Aorta (tissue), 5 donors: ENCODE measurements around the gene NUBPL. TPM values are rescaled to one million over a fixed set of nuclear protein-coding genes. Genes with fewer than 3 reads are reported as not detected.
"Not testable (repeated sequence)": the region's sequence is repeated elsewhere in the genome, so short reads cannot be mapped to it uniquely, and the experiment has no call there.

Experiments used
- ATAC-seq: fragments of 200-7000 bp; cut with Tn5 transposase; one replicate; pipeline ENCODE4 v1.9.1; 2022; ENCODE audit warnings: moderate library complexity; ENCODE audit not compliant: low FRiP score
- DNase-seq, 2 donors: peaks; one replicate each; pipeline ENCODE4 v3.0.0-alpha.2; 2020
- H3K27ac ChIP-seq, 2 donors: one replicate each; pipeline ENCODE4 v1.5.1; 2013; ENCODE audit warnings: low read length in 2 of 2, mild to moderate bottlenecking in 2 of 2, moderate library complexity in 2 of 2, control low read depth in 1 of 2, inconsistent platforms in 1 of 2, low read depth in 1 of 2
- H3K27me3 ChIP-seq, 2 donors: one replicate each; pipeline ENCODE4 v1.6.1; 2013; ENCODE audit warnings: control low read depth in 1 of 2, low read length in 1 of 2, mild to moderate bottlenecking in 1 of 2, moderate library complexity in 1 of 2; ENCODE audit not compliant: insufficient read depth in 2 of 2, control insufficient read depth in 1 of 2
- H3K36me3 ChIP-seq, 2 donors: one replicate each; pipeline ENCODE4 v1.6.1; 2013; ENCODE audit warnings: control low read depth in 1 of 2, low read length in 1 of 2, mild to moderate bottlenecking in 1 of 2; ENCODE audit not compliant: insufficient read depth in 2 of 2, control insufficient read depth in 1 of 2
- H3K4me1 ChIP-seq, 2 donors: one replicate each; pipeline ENCODE4 v1.6.1; 2013; ENCODE audit warnings: low read length in 2 of 2, control low read depth in 1 of 2, mild to moderate bottlenecking in 1 of 2, moderate library complexity in 1 of 2; ENCODE audit not compliant: insufficient read depth in 2 of 2, control insufficient read depth in 1 of 2
- H3K4me3 ChIP-seq, 2 donors: one replicate each; pipeline ENCODE4 v1.5.1; 2013; ENCODE audit warnings: low read length in 2 of 2, control low read depth in 1 of 2, mild to moderate bottlenecking in 1 of 2
- H3K9me3 ChIP-seq: one replicate; pipeline ENCODE4 v1.6.1; 2013; ENCODE audit warnings: mild to moderate bottlenecking, low read length; ENCODE audit not compliant: control insufficient read depth
- WGBS, 2 donors: extraction: QIAGEN DNeasy Blood & Tissue Kit; methylation state at CpG; one replicate each; pipeline ENCODE4 v1.1.7; 2013; 5-methylcytosine and 5-hydroxymethylcytosine counted together
- intact Hi-C, 2 donors: fragments of 100-400 bp; cut with DNase I; formaldehyde crosslinking; loops; one replicate each; pipeline versions ENCODE4 v1.14.2 to v1.15.0; 2022
- polyA plus RNA-seq, 2 donors: library from polyadenylated mRNA; stranded (reverse); fragments of 200-250 nt; gene quantifications; one replicate each; pipeline ENCODE4 v1.2.3, GENCODE V29; 2013
- total RNA-seq, 2 donors: library from RNA; stranded (reverse); fragmentation: NEBNext Ultra II Directional; extraction: Animal tissue kit (Norgen Biotek cat#: 25700); gene quantifications; one replicate each; pipeline ENCODE4 v1.2.1, GENCODE V29; 2021
- donor health status: healthy with polysubstance abuse.
- donor health status: Bipolar disorder and iron deficiency.
- donor health status: DM: no; HTN: no; CAD: no.
- donor health status: DM: no; HTN: no; CAD: no.
- donor health status: DM: yes; HTN: yes; CAD: no.

NUBPL gene
- total and polyA plus RNA-seq, 4 donors, result 6.6 to 15.9 (median 9.5) TPM

- no peak overlapping the region for H3K27ac ChIP-seq
- H3K27me3 ChIP-seq, result no peaks in the 10 kb centered on the region
- ATAC-seq (no peak), DNase-seq (no peak)
- H3K4me1 ChIP-seq, result peaks cover 0 to 4% of the 10 kb centered on the region in 2 donors
- 20 to 37% methylated on average over 3 of the region's 3 CpGs for WGBS, 2 donors
- no peaks in the 10 kb centered on the region for H3K9me3 ChIP-seq
- intact Hi-C loops, result no loop called here
- no peak overlapping the region for H3K4me3 ChIP-seq
- H3K36me3 ChIP-seq, result no peaks in the 10 kb centered on the region
Observed at GRCh38 chr14:31582836-31583452, 21.7 kb downstream of the NUBPL start.

GRCh38 chr14:31590206-31590605, 29.0 kb downstream of the NUBPL start:
- Histone ChIP-seq H3K9me3 (no peaks in the 10 kb centered on the region), H3K4me3 (no peak overlapping the region), H3K4me1 (no peaks in the 10 kb centered on the region), H3K27ac (no peak overlapping the region), H3K27me3 (no peaks in the 10 kb centered on the region), H3K36me3 (no peaks in the 10 kb centered on the region)
- WGBS, 2 donors, result 86 to 89% methylated on average over 2 of the region's 2 CpGs
- DNase-seq (no peak), ATAC-seq (no peak)
- intact Hi-C loops, result no loop called here

DNA sequence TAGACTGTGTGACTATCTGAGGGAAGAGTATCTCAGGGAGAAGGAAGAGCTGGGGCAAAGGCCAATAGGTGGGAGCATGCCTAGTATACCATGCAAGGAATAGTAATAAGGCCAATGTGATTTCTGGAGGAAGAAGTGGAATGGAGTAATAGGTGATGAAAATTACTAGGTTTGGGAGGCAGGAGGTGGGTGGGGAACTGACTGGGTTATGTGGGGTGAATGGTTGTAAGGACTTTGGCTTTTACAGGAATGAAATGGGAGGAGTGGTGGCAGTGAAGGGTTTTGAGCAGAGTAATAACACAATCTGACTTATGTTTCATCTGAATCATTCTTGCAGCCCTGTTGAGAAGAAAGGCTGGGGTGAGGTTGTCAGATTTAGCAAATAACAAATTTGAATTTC, 30.9 kb downstream of the NUBPL start:
- H3K4me1 ChIP-seq, result no peaks in the 10 kb centered on the region
- H3K36me3 ChIP-seq, result no peaks in the 10 kb centered on the region
- no peaks in the 10 kb centered on the region for H3K27me3 ChIP-seq
- H3K27ac ChIP-seq, result no peak overlapping the region
- H3K4me3 ChIP-seq, result no peak overlapping the region
- intact Hi-C loops, result no loop called here
- no peak for DNase-seq
- no peak for ATAC-seq
- no peaks in the 10 kb centered on the region for H3K9me3 ChIP-seq

GRCh38 chr14:31592631-31593030, 31.4 kb downstream of the NUBPL start:
- ATAC-seq, result no peak
- intact Hi-C loops, result no loop called here
- Histone ChIP-seq H3K27ac (no peak overlapping the region), H3K36me3 (no peaks in the 10 kb centered on the region), H3K4me3 (no peak overlapping the region), H3K4me1 (no peaks in the 10 kb centered on the region), H3K27me3 (no peaks in the 10 kb centered on the region), H3K9me3 (no peaks in the 10 kb centered on the region)
- WGBS, 2 donors, result 94 to 95% methylated on average over 2 of the region's 2 CpGs
- DNase-seq, result no peak

DNA sequence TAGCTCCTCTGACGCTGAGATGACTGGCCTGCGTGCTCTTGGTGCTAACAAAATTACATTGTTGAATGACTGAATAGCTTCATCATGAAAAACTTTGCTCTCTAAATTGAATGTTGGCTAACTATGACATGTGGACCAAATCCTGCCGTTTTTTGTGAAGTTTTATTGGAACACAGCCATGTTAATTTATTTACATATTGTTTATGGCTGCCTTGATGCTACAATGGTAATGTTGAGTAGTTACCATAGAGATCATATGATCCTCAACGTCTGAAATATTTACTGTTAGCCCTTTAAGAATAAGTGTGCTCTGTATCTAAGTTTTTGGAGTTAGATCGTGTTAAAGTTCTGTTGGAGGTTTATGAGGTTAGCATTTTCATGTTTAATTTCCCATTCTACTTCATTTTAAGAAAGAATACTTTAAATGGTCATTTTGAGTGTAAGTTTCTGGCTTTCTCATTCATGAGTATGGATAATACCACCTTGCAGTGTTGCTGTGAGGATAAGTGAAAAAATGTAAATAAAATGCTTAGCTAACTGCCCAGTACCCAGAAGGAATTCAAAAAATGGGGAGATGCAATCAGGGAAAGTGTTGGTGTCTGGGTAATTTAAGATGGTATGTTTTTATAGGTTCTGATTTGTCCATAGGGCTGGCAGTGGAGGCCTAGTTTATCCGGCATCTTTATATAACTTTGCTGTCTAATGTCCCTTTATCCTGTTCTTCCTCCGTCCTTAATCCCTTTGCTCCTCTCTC, 35.3 kb downstream of the NUBPL start:
- no peak overlapping the region for H3K4me3 ChIP-seq
- peaks cover 0 to 3% of the 10 kb centered on the region in 2 donors for H3K36me3 ChIP-seq
- no peaks in the 10 kb centered on the region for H3K9me3 ChIP-seq
- H3K27me3 ChIP-seq, result no peaks in the 10 kb centered on the region
- DNase-seq, result no peak
- ATAC-seq, result no peak
- H3K4me1 ChIP-seq, result no peaks in the 10 kb centered on the region
- H3K27ac ChIP-seq, result no peak overlapping the region
- WGBS, 2 donors, result 52 to 62% methylated on average over 7 of the region's 7 CpGs
- intact Hi-C loops, result no loop called here

GRCh38 chr14:31605702-31606101, 44.5 kb downstream of the NUBPL start:
- WGBS, 2 donors, result 93 to 94% methylated on average over 2 of the region's 2 CpGs
- DNase-seq (no peak), ATAC-seq (no peak)
- intact Hi-C loops, result no loop called here
- peaks cover 1% of the 10 kb centered on the region for H3K9me3 ChIP-seq
- no peak overlapping the region for H3K27ac ChIP-seq
- no peaks in the 10 kb centered on the region for H3K36me3 ChIP-seq
- H3K4me3 ChIP-seq, result no peak overlapping the region
- H3K4me1 ChIP-seq, result no peaks in the 10 kb centered on the region
- H3K27me3 ChIP-seq, result no peaks in the 10 kb centered on the region

DNA sequence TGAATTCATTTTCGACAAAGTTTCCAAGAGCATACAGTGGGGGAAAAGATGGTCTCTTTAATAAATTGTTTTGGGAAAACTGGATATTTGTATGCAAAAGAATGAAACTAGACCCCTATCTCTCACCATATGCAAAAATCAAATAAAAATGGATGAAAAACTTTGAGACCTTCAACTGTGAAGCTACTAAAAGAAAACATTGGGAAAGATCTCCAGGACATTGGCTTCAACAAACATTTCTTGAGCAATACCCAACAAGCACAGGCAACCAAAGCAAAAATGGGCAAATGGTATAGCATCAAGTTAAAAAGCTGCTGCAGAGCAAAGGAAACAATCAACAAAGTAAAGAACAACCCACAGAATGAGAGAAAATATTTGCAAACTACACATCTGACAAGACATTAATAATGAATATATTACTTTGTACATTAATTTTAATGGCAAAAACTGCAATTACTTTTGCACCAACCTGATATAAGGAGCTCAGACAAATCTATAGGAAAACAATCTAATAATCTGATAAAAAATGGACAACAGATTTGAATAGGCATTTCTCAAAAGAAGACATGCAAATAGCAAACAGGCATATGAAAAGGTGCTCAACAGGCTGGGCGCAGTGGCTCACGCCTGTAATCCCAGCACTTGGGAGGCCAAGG, 50.7 kb downstream of the NUBPL start:
- WGBS, 2 donors, result 98 to 100% methylated on average over 3 of the region's 3 CpGs

GRCh38 chr14:31613188-31613587, 52.0 kb downstream of the NUBPL start:
- no peaks in the 10 kb centered on the region for H3K27me3 ChIP-seq
- no peaks in the 10 kb centered on the region for H3K36me3 ChIP-seq
- no peak overlapping the region for H3K4me3 ChIP-seq
- ATAC-seq (no peak), DNase-seq (no peak)
- H3K9me3 ChIP-seq, result no peaks in the 10 kb centered on the region
- no peak overlapping the region for H3K27ac ChIP-seq
- 97 to 99% methylated on average over 5 of the region's 5 CpGs for WGBS, 2 donors
- intact Hi-C loops, result no loop called here
- no peaks in the 10 kb centered on the region for H3K4me1 ChIP-seq

More for the DNA sequence above, 50.7 kb downstream of the NUBPL start:
- DNase-seq (no peak), ATAC-seq (no peak)
- H3K36me3 ChIP-seq, result no peaks in the 10 kb centered on the region
- intact Hi-C loops, result no loop called here
- H3K27ac ChIP-seq, result no peak overlapping the region
- H3K9me3 ChIP-seq, result no peaks in the 10 kb centered on the region
- H3K4me1 ChIP-seq, result no peaks in the 10 kb centered on the region
- H3K4me3 ChIP-seq, result no peak overlapping the region
- no peaks in the 10 kb centered on the region for H3K27me3 ChIP-seq

GRCh38 chr14:31618884-31619283, 57.7 kb downstream of the NUBPL start:
- intact Hi-C loops, result not testable (repeated sequence)

More at GRCh38 chr14:31618884-31619283, 57.7 kb downstream of the NUBPL start:
- H3K9me3 ChIP-seq, H3K4me1 ChIP-seq, ATAC-seq, H3K27ac ChIP-seq, H3K36me3 ChIP-seq, H3K27me3 ChIP-seq, DNase-seq, H3K4me3 ChIP-seq: not testable (repeated sequence)
- 93% methylated on average over 2 of the region's 2 CpGs for WGBS, 2 donors
